Esophagus squamous epithelium (tissue), 5 donors: ENCODE results near the gene PTPRG. TPM values are rescaled to one million over a fixed set of nuclear protein-coding genes. Genes with fewer than 3 reads are reported as not detected.

Experiments used
- DNase-seq: peaks from one replicate; lab custom pipeline; 2025; lab: John Stamatoyannopoulos, UW
- H3K27ac ChIP-seq, 4 donors: fragments of 200-600 bp; sonication (generic); one replicate each; pipeline ENCODE4 v1.5.1; 2016 to 2019; ENCODE audit warnings: mild to moderate bottlenecking in 1 of 4
- H3K27me3 ChIP-seq, 4 donors: fragments of 200-600 bp; sonication (generic); 1 replicate in 3 of 4; 2 replicates in 1 of 4; pipeline versions ENCODE4 v1.5.1 to v1.6.0; 2017 to 2021; ENCODE audit warnings: antibody characterized with exemption in 1 of 4
- H3K36me3 ChIP-seq, 3 donors: fragments of 200-600 bp; sonication (generic); one replicate each; pipeline ENCODE4 v1.5.1; 2016 to 2019
- H3K4me1 ChIP-seq, 3 donors: fragments of 200-600 bp; sonication (generic); one replicate each; pipeline ENCODE4 v1.5.1; 2017 to 2019
- H3K4me3 ChIP-seq, 4 donors: fragments of 200-600 bp; sonication (generic); 1 replicate in 3 of 4; 2 replicates in 1 of 4; pipeline ENCODE4 v1.5.1; 2016 to 2019; ENCODE audit warnings: mild to moderate bottlenecking in 2 of 4, moderate library complexity in 1 of 4
- H3K9me3 ChIP-seq, 3 donors: fragments of 200-600 bp; sonication (generic); one replicate each; pipeline ENCODE4 v1.5.1; 2016 to 2019
- CTCF ChIP-seq, 6 experiments: fragments of 450-650 bp in 4 of 6; fragments of 200-600 bp in 2 of 6; sonication (generic) in 2 of 6; IDR thresholded peaks; one replicate each; pipeline ENCODE4 v1.5.1; 2016 to 2019; ENCODE audit warnings: antibody characterized with exemption in 6 of 6, mild to moderate bottlenecking in 4 of 6, moderate library complexity in 4 of 6
- POLR2A ChIP-seq, 4 donors: fragments of 450-650 bp; IDR thresholded peaks; one replicate each; pipeline ENCODE4 v1.6.1; 2017; ENCODE audit warnings: antibody characterized with exemption in 4 of 4, mild to moderate bottlenecking in 4 of 4, moderate library complexity in 3 of 4
- WGBS, 2 donors: methylation state at CpG; one replicate each; pipeline ENCODE4 v1.1.5; 2018; 5-methylcytosine and 5-hydroxymethylcytosine counted together
- intact Hi-C: fragments of 100-400 bp; cut with DNase I; formaldehyde crosslinking; loops from one replicate; pipeline ENCODE4 v1.15.0; 2022
- total RNA-seq, 4 donors: library from RNA; depleted of rRNA; stranded (reverse); fragments of >200 nt; gene quantifications; one replicate each; pipeline ENCODE4 v1.1.0, GENCODE V29; 2016
- donor health status: DM: yes; HTN: yes; CAD: no.

Gene PTPRG
- total RNA-seq, 4 donors from 2014 or later: 3.7 to 42.2 (median 15.2) TPM

DNA sequence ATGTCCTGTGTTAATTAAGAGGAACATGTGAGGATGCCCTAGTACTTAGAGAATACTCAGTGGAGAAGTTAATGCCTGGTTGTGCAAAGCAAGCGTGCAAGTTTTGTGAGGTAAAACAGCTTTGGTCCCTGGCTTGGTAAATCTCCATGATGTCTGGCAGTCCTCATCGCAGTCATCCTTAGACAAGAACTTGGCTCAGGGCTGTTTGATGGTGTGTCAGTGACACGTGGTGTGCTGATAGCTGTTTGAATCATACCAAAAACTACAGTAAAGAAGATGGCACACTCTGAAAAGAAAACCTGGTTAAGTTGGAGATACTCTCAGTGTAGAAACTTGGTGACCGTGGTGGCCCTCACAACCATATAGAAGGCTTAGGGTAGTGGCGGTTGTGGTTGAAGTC, 450.3 kb downstream of the PTPRG start:
- Histone ChIP-seq H3K9me3 (no peaks in the 10 kb centered on the region), H3K27me3 (no peaks in the 10 kb centered on the region), H3K27ac (no peak overlapping the region), H3K36me3 (no peaks in the 10 kb centered on the region), H3K4me3 (no peak overlapping the region), H3K4me1 (peaks cover 0 to 5% (median 0%) of the 10 kb centered on the region in 3 donors)
- 81 to 90% methylated on average over 5 of the region's 5 CpGs for WGBS, 2 donors
- TF ChIP-seq POLR2A (IDR thresholded peaks at IDR 0.05): no peak
- TF ChIP-seq CTCF (IDR thresholded peaks at IDR 0.05): no peak
- intact Hi-C loops: no loop called here
- no peak for DNase-seq

DNA sequence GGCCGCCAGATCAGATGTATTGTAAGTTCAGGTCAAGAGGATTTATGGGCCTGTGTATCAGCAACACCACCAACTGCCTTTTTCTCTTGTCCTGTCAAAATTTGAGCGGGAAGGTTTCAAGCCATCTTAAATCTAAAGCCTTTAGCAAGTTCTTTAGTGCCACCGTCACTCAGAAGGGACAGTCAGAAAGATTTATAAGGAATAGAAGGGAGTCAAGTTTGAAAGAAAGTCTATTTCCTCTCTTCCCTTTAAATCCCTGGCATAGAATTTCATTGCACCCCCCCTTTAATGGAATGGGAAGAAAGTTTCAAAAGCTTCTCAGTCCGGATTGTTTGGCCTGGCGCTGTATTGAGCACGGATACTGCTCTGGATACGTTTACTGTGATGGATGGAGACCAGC, 452.6 kb downstream of the PTPRG start:
- Histone ChIP-seq H3K27me3 (no peaks in the 10 kb centered on the region), H3K9me3 (no peaks in the 10 kb centered on the region), H3K4me1 (no peaks in the 10 kb centered on the region), H3K4me3 (no peak overlapping the region), H3K27ac (no peak overlapping the region), H3K36me3 (no peaks in the 10 kb centered on the region)
- intact Hi-C loops: no loop called here
- WGBS, 2 donors: 86 to 93% methylated on average over 7 of the region's 7 CpGs
- TF ChIP-seq POLR2A (IDR thresholded peaks at IDR 0.05) (no peak), CTCF (IDR thresholded peaks at IDR 0.05) (no peak)
- DNase-seq: no peak

DNA sequence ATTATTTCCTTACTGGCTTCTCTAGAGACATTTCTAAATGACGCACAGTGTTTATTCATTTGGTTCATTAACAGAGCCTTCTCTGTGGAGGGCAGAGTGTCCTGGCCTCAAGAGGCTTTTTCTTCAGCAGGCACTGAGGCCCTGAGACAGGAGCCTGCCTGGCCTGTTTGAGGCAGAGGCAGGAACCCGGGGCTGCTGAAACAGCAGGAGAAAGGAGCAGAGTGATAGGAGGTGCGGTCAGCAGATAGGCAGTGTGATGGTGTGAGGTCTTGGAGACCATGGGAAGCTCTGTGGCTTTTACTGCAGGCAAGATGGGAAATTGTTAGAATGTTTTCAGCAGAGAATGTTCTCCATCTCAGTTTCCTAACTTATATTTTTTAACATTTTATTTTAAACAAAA, 453.7 kb downstream of the PTPRG start:
- Histone ChIP-seq H3K4me1 (no peaks in the 10 kb centered on the region), H3K27me3 (no peaks in the 10 kb centered on the region), H3K27ac (no peak overlapping the region), H3K9me3 (no peaks in the 10 kb centered on the region), H3K36me3 (no peaks in the 10 kb centered on the region), H3K4me3 (no peak overlapping the region)
- intact Hi-C loops: no loop called here
- WGBS, 2 donors: 88% methylated on average over 2 to 3 of the region's 3 CpGs
- no peak for TF ChIP-seq CTCF (IDR thresholded peaks at IDR 0.05)
- no peak for TF ChIP-seq POLR2A (IDR thresholded peaks at IDR 0.05)
- DNase-seq: no peak

DNA sequence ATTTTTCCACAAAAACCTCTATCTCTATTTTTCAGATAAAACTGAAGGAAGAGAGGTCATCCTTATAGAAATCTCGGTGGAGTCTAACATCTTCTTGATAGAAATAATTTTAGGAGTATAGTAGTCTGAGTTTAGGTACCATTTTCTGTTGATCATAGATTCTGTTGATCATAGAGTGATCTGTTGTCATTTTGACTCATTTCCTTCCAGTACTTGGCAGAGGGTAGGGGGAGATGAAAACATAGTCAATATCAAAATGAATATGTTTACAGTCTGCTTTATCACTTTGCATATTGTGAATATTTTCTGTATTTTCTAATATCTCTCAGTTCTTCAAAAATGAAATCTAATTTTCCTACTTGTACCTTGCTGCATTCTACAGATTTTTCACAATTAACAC, 458.5 kb downstream of the PTPRG start:
- DNase-seq: no peak
- TF ChIP-seq POLR2A (IDR thresholded peaks at IDR 0.05) (no peak), CTCF (IDR thresholded peaks at IDR 0.05) (no peak)
- no peaks in the 10 kb centered on the region for H3K27me3 ChIP-seq
- H3K27ac ChIP-seq: no peak overlapping the region
- intact Hi-C loops: no loop called here
- H3K9me3 ChIP-seq: no peaks in the 10 kb centered on the region
- no peaks in the 10 kb centered on the region for H3K4me1 ChIP-seq
- 24 to 85% methylated on average over 1 of the region's 1 CpG for WGBS, 2 donors
- no peaks in the 10 kb centered on the region for H3K36me3 ChIP-seq
- H3K4me3 ChIP-seq: no peak overlapping the region

GRCh38 chr3:62020706-62021105, 459.3 kb downstream of the PTPRG start:
- Histone ChIP-seq H3K27ac (no peak overlapping the region), H3K4me1 (no peaks in the 10 kb centered on the region), H3K36me3 (no peaks in the 10 kb centered on the region), H3K27me3 (no peaks in the 10 kb centered on the region), H3K4me3 (no peak overlapping the region), H3K9me3 (no peaks in the 10 kb centered on the region)
- TF ChIP-seq CTCF (IDR thresholded peaks at IDR 0.05) (no peak), POLR2A (IDR thresholded peaks at IDR 0.05) (no peak)
- 71 to 82% methylated on average over 2 of the region's 2 CpGs for WGBS, 2 donors
- intact Hi-C loops: no loop called here
- DNase-seq: no peak
